ENCODE measurements around the gene ZCCHC24.

The ZCCHC24 gene

DNA sequence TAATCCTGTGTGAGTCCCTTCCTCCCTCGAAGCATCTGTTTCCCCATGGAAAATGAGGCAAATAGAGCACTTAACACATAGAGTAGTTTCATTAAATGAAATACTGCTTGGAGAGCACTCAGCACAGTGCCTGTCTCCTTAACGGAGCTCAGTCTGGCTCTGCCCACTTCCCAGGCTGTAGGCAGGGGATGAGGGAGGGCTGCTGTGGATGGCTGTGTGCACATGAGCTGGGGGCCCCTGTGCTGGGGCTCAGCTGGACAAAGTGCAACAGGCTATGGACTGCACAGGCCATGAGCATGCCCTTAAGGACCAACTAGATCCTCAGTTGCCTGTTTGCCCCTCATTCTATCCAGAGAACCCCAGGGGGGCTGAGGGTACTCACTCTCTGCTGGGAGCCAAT, 14.5 kb downstream of the ZCCHC24 start:
- no peak for FAIRE-seq

DNA sequence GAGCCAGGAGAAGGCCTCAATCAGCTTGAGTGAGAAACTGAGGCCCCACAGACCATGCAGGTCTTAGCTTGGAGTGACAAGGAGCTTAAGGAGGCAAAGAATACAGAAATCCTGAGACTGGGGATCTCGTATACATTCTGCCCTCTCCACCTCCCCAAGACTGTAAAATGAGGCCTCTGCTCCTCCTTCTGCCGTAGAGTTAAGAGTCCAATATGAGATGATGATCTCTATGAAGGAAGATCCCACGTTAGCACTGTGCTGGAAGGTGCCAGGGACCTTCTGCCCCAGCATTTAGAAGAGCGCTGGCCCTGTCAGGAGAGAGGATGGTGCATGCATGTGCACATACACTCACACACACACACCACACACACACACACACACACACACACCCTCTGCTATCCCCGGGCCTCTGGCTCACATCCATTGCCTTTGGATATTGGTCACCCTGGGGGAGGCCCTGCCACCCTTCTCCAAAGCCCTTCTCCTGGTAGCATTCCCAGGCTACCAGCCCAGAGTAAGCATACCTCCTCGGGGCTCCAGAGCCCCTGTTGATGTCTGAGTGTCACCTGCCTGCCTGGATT, 15.0 kb downstream of the ZCCHC24 start:
- FAIRE-seq: no peak

DNA sequence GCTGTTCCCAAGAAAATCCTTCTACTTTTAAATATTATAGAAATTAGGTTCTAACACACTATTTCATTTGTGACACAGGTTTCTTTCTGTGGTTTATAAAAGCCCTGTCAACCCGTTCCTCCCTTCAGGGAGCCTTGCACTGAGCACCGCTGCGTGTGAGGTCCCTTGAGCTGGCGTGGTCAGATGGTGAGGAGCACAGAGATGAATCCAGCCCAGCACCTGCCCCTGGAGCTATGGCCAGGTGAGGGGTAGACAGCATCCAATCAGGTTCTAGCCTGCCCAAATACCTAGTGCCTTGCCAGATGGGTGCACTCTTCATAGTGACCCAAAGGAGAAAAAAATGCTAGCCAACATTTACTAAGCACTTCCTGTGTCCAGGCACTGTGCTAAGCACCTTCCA, 15.7 kb downstream of the ZCCHC24 start:
- no peak for FAIRE-seq

DNA sequence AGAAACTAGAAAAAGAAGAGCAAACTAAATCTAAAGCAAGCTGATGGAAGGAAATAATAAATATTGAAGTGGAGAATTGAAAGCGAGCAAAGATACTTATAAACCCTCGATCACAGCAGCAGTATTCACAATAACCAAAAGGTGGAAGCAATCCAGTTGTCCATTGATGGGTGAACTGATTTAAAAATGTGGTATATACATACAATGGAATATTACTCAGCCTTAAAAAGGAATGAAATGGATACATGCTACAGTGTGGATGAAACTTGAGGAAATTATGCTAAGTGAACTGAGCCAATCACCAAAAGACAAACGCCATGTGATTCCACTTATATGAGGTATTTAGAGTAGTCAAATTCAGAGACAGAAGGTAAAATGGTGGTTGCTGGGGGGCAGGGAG, 17.5 kb downstream of the ZCCHC24 start:
- FAIRE-seq: no peak

DNA sequence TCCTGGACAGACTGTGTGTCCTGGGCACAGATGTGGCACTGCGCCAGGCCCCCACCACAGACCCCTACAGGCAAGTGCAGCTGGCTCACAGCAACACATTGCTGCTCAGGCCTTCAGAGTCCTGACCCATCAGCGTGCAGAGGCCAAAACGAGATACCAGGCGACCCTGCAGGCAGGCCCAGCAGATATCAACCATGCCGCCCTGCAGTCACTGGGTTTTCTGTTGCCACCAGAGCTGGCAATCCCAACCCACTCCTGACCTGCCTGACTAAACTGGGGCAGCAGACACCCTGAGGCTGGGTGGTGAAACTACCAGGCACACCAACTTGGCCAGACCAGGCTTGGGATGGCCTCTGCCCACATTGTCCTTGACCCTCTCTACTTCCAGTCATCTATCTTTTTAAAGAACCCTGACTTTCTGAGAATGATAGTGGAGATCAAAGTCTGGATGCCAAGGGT, 20.3 kb downstream of the ZCCHC24 start:
- no peak for FAIRE-seq

DNA sequence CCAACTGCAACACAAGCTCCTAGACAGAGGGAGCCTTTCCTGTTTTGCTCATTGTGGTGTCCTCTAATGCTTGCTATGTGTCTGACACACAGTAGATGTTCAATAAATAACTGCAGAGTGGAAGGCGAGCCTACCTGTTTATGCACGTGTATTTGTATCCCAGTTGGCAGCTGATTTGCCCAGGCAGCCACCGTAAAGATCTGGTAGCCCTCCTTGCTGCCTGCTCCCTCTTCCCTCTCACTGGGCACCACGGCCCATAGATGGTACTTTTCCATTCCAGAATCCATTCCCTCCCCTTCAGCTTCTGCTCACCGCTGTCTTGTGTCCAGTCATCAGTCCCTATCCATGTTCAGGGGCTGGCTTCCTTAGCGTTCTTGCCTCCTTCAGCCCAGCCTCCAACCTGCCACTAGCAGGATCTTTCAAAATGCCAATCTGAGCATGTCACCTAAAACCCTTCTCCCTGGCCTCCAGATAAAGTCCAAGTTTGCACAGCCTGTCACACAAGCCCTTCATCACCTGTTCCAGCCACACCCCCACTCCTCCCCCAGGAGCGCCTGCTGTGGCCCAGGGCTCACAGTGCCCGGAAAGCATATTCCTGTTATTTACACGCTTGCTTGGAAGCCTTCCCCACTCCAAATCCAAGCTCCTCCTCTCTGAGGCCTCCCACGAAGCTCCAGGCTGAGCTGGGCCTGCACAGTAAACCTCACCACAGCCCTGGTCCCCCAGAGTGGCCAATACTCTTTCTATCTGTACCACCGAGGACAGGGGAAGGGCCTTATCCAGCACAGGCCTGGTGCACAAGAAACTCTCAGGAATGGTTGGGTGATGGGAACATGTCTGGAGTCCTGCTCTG, 21.0 kb downstream of the ZCCHC24 start:
- no peak for FAIRE-seq

DNA sequence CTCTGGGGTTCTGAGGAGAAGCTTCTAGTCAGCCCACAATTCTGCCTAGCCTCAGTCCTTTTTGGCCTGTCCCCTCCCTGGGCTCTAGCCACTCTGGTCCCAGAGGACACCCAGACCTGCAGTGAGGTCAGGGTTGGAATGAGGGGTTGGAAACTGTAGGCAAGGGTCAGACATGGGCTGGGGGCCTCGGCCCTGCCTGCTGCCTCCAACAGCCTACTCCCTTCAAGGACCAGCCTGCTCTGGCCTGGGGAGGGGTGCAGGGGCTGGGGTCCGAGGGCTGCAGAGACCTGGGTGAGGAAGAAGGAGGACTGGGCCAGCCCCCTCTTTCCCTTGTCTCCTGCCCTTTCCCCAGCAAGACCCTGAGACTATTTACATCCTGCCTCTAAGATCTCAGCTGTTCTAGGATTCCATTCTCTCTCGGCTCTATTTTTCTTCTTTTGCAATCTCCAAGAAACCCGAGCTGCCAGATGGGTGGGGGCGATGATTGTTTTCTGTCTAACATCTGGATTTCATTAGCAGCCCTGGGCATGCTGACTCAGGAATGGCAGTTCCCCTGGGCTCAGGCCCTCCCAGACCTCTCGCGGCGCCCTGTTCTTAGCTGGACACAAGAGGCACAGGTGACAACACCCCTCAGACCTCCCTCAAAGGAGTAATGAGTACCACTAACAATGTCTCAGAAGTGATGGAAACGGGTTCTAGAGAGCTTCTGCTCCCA, 23.1 kb downstream of the ZCCHC24 start:
- FAIRE-seq: no peak

DNA sequence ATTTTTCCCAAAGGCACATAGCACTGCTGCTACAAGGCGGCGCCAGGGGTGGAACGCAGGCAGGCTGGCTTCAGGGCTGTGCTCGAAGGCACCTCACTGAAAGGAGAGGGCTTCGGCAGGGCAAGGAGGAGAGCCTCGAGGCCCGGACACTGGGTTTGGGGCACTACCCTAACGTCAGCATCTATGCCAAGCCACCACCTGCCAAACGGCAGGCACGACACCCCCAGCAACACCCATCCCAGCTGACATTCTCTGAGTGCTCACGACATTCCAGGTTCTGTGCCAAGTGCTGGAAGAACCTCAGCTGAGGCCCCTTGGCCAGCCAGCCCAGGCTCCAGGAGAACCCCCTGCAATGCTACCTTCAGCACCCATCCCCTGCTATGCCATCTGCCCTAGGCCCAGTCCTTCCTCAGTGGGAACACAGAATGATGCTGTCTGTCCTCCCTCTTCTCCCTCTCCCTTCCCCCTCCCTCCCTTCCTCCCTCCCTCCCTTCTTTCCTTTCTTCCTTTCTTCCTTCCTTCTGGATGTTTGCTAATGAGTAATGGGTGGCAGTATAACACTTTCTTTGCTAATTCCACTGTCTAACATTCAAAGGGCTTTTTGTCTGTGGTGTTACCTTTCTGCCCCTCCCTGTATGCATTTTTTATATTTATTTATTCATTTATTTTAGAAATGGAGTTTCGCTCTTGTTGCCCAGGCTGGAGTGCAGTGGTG, 24.3 kb downstream of the ZCCHC24 start:
- no peak for FAIRE-seq

DNA sequence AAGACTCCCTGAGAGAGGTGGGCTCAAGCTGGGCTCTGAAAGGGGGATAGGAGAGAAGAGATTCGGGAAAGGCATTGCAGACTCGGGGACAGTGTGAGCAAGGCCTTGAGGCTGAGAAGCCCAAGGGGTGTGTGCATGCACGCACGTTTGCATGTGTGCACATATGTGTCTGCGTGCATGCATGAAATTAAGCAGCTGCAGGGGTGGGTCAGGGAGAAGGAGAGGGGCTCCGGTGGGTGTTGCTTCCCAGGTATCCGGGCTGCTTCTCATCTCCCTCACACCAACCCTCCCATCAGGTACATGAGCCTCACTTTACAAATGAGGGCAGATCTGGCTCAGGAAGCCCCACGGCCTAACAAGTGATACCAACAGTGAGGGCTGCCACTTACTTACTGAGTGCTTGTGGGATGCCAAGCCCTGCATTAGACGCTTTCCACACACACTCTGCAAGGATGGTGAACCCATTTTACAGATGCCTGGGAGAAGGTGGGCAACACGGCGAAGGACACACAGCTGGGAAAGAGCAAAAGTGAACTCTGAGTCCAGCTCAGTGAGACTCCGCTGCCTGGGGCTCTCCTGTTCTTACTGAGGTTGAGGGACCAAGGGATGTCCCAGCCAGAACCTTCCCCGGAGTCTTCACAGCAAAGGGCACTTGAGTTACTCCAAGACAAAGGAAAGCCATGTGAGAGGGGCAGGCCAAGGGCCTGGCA, 26.4 kb downstream of the ZCCHC24 start:
- no peak for FAIRE-seq

DNA sequence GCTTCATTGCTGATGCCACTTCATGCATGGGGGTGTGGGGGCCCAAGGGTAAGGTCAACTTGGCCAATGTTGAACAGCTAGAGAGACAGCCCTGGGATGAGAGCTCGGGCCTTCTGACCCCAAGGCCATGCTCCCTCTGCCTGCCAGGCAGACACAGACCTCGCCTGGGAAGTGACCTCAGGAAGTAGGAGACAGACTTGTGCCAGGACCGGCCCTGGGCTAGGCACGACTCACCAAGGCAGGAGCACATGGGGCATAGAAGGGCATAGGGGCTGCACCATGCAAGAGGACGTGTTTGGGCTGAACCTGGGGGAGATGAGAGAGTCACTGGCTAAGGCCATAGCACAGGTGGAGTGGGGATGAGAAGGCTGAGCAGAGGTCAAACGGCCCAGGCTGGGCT, 27.1 kb downstream of the ZCCHC24 start:
- FAIRE-seq: no peak

DNA sequence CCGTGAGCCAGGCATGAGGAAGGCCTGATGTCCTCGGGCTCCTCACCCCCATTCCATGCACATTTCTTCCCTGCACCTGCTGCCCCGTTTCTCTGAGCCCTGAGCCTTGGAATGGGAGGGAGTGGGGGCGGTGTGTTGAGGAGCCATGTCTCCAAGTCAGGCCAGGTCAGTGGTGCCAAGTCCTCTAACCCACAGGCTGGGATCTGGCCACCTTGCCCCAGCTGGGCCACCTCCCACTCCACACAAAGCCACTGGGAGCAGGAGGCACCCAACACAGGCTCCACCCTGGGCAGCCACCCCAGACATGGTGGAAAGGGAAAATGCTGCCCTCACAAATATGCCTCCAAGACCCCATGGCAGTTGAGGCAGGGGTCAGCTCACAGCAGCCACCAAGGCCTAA, 27.7 kb downstream of the ZCCHC24 start:
- FAIRE-seq: no peak

DNA sequence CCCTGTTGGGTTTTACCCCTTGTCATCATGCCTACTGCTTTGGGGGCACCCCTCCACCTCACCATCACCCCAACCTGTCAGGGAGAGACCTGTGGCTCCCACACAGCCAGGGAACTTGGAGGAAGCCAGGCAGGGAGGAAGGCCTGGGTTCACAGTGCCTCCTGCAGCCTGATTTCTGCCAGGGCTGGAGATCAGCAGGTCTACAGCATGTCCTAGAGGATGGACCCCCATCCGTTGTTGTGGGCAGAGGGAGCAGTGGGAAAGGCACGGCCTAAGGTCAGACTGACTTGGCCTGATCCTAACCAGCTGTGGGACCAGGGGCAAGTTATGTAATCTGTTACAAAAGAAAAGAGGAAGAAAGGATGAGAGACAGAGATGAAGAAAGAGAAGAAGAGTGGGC, 28.2 kb downstream of the ZCCHC24 start:
- no peak for FAIRE-seq

DNA sequence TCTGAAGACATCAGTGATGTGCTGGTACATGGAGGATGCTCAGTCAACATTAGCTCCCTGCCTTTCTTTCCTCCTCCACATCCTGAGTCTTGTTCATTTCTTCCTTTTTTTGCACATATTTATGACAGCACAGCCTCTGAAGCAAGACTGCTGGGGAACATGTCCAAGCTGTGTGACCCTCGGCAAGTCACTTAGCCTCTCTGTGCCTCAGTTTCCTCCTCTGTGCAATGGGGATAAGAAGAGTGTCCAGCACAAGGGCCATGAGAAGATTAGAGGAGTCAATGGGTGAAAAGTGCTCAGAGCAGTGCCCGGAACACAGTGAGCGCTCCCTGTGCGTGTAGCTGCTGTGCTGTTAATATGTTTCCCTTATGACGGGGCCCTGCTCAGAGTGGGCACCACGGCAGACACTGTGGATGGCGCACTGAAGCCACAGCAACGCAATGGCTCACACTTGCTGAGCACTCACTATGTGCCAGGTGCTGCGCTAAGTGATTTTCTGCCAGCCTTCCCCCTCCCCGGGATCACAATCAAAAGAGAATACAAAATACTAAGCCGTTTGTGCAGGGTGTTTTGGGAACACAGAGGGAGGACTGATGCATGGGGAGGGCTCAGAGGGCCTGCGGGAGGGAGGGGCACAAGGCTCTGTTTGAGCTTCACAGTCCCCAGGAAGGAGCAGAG, 28.7 kb downstream of the ZCCHC24 start:
- no peak for FAIRE-seq

DNA sequence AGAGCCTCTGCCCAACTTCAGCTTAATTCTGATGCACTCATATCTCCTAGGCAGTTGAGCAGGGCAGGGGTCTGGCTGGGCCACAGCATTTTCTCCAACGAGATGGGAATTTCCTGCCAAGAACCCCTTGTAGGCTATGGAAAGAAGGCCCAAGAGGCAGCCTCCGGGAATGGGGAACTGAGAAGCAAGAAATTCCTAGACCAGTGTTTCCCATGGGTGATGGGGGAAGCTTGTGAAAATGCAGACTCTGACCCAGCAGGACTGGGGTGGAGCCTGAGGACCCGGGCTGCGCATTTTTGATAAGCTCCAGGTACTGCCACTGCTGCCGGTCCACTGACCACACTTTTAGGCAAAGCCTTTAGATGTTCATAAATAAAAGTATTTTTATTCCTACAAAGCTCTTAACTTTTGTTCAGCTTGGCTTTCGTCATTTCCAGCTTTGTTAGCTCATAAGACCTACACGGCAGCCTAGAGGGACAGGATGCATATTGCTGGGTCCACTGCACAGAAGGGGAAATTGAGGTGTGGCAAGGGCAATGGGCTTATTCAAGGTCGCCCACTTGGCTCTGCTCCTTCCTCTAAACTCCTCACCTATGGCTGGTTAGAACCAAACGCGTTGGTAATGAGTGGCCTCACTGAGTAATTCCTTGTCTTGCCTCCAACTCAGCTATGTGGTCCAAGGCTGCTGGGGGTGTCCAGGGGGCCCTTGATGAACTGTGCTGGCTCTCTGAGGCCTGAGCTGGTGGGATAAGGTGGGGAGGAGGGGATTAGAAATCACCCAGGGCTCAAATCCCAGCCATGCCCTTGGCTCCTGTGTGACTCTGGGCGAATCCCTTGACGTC, 29.5 kb downstream of the ZCCHC24 start:
- FAIRE-seq: no peak

DNA sequence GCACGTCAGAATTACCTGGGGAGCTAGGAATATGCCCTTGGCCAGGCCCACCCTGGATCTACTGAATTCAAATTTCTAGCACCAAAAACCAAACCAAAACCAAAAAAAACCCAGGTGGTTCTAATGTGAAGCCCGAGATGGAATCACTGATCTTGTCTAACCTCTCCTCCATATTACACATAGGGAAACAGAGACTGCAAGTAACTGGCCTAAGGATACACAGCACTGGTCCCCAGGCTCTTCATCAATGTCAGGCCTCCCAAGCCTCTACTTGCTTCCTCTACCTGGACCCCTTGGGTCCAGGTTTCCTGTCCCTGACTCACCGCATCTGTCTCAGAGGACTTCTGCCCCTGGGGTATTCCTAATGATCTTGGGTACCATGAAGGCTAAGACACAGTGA, 30.7 kb downstream of the ZCCHC24 start:
- no peak for FAIRE-seq

DNA sequence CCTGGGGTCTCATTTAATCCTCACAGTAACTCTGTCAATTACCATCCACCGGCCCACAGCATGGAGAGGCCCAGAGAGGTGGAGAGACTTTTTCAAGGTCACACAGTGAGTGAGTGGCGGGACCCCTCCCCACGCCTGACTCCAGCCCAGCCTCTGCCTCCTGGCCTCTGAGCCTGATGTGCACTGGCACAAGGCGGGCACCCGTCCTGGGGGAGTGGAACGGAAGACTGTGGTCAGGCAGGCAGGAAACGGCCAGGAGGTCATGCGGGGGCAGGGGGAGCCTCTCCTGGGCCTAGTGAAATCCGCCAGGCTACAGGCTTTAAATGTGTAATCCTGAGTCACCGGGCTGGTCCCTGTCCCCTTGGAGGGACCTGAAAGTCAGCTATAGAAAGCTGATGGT, 32.2 kb downstream of the ZCCHC24 start:
- FAIRE-seq: no peak

DNA sequence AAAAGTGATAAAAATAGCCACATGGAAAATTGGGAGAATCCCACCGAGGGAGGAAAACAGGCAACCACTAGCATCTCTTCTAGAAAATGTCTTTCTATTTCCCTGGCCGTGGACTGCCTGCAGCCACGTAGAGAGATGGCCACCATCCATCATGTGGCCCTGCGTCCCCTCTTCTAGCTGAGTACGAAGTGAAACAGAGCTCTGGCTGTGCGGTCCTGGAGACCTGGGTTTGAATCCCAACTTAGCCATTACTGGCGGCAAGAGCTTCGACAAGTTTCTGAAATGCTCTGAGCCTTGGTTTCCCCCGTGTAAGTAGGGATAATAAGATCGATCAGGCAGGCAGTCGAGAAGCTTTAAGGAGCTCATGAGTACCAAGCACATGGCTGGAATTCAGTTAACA, 32.9 kb downstream of the ZCCHC24 start:
- no peak for FAIRE-seq

DNA sequence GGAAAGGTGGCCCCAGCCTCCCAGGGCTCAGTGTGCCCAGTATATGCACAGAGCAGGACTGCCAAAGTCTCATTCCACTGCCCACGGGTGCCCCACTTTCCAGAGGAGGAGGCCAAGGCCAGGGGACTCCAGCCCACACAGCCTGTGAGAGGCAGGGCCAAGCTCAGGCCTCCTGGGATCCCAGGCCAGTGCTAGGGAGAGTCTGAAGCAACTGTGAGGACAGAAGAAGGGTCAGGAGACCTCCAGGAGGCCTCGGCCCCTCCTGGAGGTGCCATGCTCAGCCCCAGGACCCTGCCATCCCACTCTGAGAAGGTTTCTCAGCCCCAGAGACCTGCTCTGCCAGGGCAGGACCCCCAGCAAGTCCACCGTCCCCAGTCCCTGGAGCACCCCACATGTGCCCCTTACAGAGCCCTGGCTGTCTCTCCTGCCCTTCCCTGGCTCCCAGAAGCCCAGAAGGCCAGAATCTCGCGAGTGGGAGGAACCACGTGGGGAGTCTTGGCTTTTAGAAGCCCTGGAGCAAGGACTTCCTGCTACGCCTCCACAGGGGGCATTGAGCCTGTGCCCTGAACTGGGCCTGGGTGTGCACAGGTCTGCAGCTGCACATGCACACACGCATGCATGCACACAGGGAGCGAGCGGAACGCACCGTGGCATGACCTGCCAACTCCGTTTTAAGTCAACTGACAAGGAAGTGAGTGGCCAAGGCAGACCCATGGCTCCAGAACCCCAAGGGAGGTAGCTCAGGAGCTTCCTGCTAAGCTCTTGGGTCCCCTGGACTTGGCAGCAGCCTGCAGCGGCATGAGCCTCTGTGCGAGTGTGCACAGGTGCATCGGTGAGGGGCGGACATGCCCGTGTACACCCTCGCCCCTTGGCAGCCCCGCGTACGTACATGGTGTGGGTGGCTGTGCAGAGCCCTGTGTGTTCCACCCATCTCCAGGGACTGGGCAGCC, 33.6 kb downstream of the ZCCHC24 start:
- FAIRE-seq: no peak

DNA sequence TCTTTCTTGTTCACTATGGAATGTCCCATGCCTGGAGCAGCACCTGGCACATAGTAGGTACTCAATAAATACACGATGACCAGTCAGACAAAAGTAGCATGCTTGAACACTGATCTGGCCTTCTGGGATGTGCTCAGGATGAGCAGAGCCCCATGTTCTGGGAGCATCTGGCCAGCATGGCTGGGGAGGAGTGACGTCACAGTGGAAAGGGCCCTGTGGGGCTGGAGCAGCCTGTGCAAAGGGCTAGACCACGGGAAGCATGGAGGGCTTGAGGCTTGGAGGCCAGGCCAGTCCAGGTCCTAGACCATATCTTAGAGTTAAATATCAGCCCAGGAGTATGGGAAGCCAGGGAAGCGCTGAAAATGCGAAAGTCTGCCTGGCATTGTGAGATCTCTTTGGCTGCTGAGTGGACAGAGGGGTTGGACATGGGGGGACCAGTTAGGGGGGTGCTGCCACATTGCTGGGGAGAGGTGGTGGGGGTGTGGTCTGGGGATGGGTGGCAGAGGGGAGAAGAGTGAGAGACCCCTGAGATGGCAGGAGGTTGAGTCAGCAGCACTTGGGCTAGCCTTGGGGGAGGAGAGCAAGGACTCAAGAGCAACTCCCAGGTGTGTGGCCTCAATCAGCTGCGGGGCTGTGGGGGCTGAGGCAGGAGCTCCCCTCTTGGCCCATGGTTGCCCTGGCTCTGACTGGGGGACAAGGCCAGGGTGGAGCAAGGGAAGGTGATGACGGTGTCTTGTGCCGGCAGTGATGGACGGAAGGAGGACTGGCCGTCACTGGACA, 34.9 kb downstream of the ZCCHC24 start:
- no peak for FAIRE-seq
